ENCODE measurements around the gene HECW1.

Gene HECW1

GRCh38 chr7:43328336-43328735, 215.9 kb downstream of the HECW1 start:
- no peak overlapping the region for H3K27ac ChIP-seq
- TF ChIP-seq, protein P1, sequence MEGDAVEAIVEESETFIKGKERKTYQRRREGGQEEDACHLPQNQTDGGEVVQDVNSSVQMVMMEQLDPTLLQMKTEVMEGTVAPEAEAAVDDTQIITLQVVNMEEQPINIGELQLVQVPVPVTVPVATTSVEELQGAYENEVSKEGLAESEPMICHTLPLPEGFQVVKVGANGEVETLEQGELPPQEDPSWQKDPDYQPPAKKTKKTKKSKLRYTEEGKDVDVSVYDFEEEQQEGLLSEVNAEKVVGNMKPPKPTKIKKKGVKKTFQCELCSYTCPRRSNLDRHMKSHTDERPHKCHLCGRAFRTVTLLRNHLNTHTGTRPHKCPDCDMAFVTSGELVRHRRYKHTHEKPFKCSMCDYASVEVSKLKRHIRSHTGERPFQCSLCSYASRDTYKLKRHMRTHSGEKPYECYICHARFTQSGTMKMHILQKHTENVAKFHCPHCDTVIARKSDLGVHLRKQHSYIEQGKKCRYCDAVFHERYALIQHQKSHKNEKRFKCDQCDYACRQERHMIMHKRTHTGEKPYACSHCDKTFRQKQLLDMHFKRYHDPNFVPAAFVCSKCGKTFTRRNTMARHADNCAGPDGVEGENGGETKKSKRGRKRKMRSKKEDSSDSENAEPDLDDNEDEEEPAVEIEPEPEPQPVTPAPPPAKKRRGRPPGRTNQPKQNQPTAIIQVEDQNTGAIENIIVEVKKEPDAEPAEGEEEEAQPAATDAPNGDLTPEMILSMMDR (IDR thresholded peaks at IDR 0.05): no peak
- H3K36me3 ChIP-seq: no peaks in the 10 kb centered on the region
- H3K4me1 ChIP-seq: no peaks in the 10 kb centered on the region
- no peaks in the 10 kb centered on the region for H3K9me3 ChIP-seq
- H3K4me3 ChIP-seq: no peak overlapping the region
- intact Hi-C loops (cut with DNase I; ENCODE audit: low total_unique reads): no loop called here
- no peak for DNase-seq
- H3K27me3 ChIP-seq: no peaks in the 10 kb centered on the region

GRCh38 chr7:43328785-43329380, 216.4 kb downstream of the HECW1 start:
- TF ChIP-seq, protein P1 (IDR thresholded peaks at IDR 0.05): no peak
- H3K27me3 ChIP-seq: no peaks in the 10 kb centered on the region
- no peak overlapping the region for H3K4me3 ChIP-seq
- H3K4me1 ChIP-seq: no peaks in the 10 kb centered on the region
- no peak overlapping the region for H3K27ac ChIP-seq
- no peaks in the 10 kb centered on the region for H3K36me3 ChIP-seq
- intact Hi-C loops (cut with DNase I; ENCODE audit: low total_unique reads): no loop called here
- no peak for DNase-seq
- no peaks in the 10 kb centered on the region for H3K9me3 ChIP-seq

- intact Hi-C loops (cut with DNase I; ENCODE audit: low total_unique reads): no loop called here
- Histone ChIP-seq H3K4me3 (no peak overlapping the region), H3K36me3 (no peaks in the 10 kb centered on the region), H3K27ac (no peak overlapping the region), H3K4me1 (no peaks in the 10 kb centered on the region), H3K9me3 (no peaks in the 10 kb centered on the region), H3K27me3 (no peaks in the 10 kb centered on the region)
- DNase-seq: no peak
- TF ChIP-seq, protein P1 (IDR thresholded peaks at IDR 0.05): no peak
These were observed 219.8 kb downstream of the HECW1 start for GRCh38 chr7:43332193-43332796.

GRCh38 chr7:43337191-43337590, 224.7 kb downstream of the HECW1 start:
- no peaks in the 10 kb centered on the region for H3K9me3 ChIP-seq
- H3K27ac ChIP-seq: no peak overlapping the region
- no peaks in the 10 kb centered on the region for H3K4me1 ChIP-seq
- no peak overlapping the region for H3K4me3 ChIP-seq
- no peaks in the 10 kb centered on the region for H3K27me3 ChIP-seq
- intact Hi-C loops (cut with DNase I; ENCODE audit: low total_unique reads): no loop called here
- H3K36me3 ChIP-seq: no peaks in the 10 kb centered on the region
- no peak for DNase-seq
- TF ChIP-seq, protein P1 (IDR thresholded peaks at IDR 0.05): no peak

DNA sequence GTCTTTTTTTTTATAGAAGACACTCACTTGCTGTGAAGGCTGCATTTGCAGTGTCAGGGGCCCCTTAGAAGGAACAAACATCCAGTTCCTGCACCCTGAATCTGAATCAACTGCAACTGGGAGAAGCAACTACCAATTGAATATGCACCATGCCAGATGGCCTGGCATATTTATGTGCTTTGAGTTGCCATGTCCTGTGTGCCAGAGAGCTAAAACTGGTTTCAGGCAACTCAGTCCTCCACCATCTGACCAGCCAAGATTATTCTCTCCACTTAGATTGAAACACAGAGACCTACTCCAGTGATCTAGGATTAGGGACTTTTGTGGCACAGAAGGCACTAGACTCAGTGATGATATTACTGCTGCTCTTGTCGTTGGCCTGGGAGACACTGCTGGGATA, 225.4 kb downstream of the HECW1 start:
- DNase-seq: no peak
- TF ChIP-seq, protein P1 (IDR thresholded peaks at IDR 0.05): no peak

More for the DNA sequence above, 225.4 kb downstream of the HECW1 start:
- H3K4me3 ChIP-seq: no peak overlapping the region
- intact Hi-C loops (cut with DNase I; ENCODE audit: low total_unique reads): no loop called here
- no peaks in the 10 kb centered on the region for H3K27me3 ChIP-seq
- no peak overlapping the region for H3K27ac ChIP-seq
- H3K36me3 ChIP-seq: no peaks in the 10 kb centered on the region
- no peaks in the 10 kb centered on the region for H3K4me1 ChIP-seq
- H3K9me3 ChIP-seq: no peaks in the 10 kb centered on the region
